NT2/D1 (cell line): ENCODE measurements around the gene CCDC57.
A peak's percentile ranks its signal among the peaks of the same experiment; 100 is the strongest.

Experiments
- DNase-seq: peaks from one replicate; pipeline ENCODE4 v3.0.0-alpha.2; 2011; ENCODE audit warnings: low read depth, low spot score
- H3K27me3 ChIP-seq: 2 replicates; pipeline ENCODE4 v1.6.0; 2011; ENCODE audit warnings: mild to moderate bottlenecking; ENCODE audit not compliant: insufficient read length, insufficient read depth
- H3K36me3 ChIP-seq: 2 replicates; pipeline ENCODE4 v1.6.1; 2011; ENCODE audit warnings: mild to moderate bottlenecking, low read length, mixed read lengths; ENCODE audit not compliant: insufficient read depth, insufficient read length
- H3K4me1 ChIP-seq: 2 replicates; pipeline ENCODE4 v1.5.1; 2011; ENCODE audit not compliant: insufficient read depth, insufficient read length
- H3K4me3 ChIP-seq: 2 replicates; pipeline ENCODE4 v1.5.1; 2011; ENCODE audit warnings: low read depth; ENCODE audit not compliant: insufficient read length
- H3K9ac ChIP-seq: 2 replicates; pipeline ENCODE4 v1.6.0; 2011; ENCODE audit warnings: low read depth; ENCODE audit not compliant: insufficient read length
- H3K9me3 ChIP-seq: 2 replicates; pipeline ENCODE4 v1.5.1; 2011; ENCODE audit warnings: mild to moderate bottlenecking, low read length; ENCODE audit not compliant: insufficient read depth
- SUZ12 ChIP-seq: IDR thresholded peaks from 2 replicates; pipeline ENCODE4 v1.6.1; 2011; ENCODE audit not compliant: insufficient read length, insufficient read depth; ENCODE audit errors: extremely low read depth
- YY1 ChIP-seq: IDR thresholded peaks from 2 replicates; pipeline ENCODE4 v1.6.1; 2011; ENCODE audit not compliant: insufficient read length, insufficient read depth
- ZNF274 ChIP-seq: IDR thresholded peaks from 2 replicates; pipeline ENCODE4 v1.6.1; 2011; ENCODE audit warnings: mild to moderate bottlenecking, low read depth, low read length

The CCDC57 gene

DNA sequence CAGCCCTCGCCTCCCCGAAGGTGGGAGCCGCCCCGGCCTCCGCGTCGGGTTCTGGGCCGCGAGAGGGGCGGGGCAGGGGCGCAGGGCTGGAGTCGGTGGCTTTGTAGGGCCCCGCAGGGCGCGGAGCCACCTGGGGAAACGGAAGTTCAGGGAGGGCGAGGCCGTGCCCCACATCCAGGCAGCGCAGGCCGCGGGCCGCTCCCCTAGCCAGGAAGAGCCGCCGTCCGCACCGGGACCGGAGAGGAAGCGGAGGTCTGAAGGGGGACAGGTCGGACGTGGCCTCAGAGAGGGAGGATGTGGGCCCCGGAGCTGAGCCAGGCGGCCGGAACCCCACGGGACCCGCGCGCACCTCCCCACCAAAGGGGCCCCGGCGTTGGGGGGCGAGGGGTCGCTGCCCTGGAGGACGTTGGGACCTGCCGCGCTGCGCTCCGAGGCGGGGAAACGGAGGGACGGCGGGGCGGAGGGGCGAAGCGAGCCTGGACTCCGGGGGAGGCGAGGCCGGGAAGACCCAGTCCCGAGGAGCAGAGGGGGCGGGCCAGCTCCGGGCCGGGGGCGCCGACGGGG, 15.7 kb upstream of the CCDC57 start:
- H3K4me3 ChIP-seq = peak overlapping the region; percentile 74
- H3K9ac ChIP-seq = peak overlapping the region; percentile 85
- H3K36me3 ChIP-seq = peaks cover 16% of the 10 kb centered on the region
- H3K4me1 ChIP-seq = peaks cover 35% of the 10 kb centered on the region
- H3K27me3 ChIP-seq = peaks cover 21% of the 10 kb centered on the region
- TF ChIP-seq ZNF274 = no peak
- no peak for TF ChIP-seq SUZ12
- no peak for TF ChIP-seq YY1
- no peaks in the 10 kb centered on the region for H3K9me3 ChIP-seq
- DNase-seq = no peak

DNA sequence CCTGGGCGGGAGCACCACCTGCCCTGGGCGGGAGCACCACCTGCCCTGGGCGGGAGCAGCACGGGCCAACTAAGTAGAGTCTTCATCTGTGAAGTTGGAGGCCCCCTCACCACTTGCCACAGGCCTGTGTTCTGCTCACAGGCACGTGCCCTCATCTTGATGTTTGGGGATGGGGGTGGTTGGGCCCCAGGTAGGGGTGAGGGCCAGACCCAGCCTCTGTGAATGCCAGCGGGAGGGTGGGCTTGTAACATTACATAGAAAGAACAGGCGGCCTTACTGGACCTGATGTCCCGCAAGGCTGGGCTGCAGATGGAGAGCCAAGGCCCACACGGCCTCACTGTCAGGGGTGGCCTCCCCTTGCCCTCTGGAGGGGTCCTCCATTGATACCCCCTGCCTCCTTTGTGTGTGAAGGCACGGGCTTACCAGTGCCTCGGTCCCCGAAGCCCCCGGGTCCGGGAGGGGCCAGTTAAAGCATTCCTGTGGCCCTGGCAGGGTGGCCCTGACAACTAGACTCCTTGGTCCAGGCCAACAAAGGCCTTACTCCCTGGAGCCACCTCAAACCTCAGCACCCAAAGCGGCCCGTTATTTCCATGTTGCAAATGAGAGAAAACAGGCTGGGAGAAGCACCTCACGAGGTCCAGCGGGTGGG, 15.1 kb upstream of the CCDC57 start:
- Histone ChIP-seq H3K4me1 (peaks cover 30% of the 10 kb centered on the region), H3K36me3 (peaks cover 10% of the 10 kb centered on the region), H3K9ac (peak overlapping the region; percentile 85), H3K9me3 (no peaks in the 10 kb centered on the region), H3K27me3 (peaks cover 21% of the 10 kb centered on the region), H3K4me3 (no peak overlapping the region)
- DNase-seq = no peak
- no peak for TF ChIP-seq YY1
- TF ChIP-seq ZNF274 = no peak
- TF ChIP-seq SUZ12 = no peak

DNA sequence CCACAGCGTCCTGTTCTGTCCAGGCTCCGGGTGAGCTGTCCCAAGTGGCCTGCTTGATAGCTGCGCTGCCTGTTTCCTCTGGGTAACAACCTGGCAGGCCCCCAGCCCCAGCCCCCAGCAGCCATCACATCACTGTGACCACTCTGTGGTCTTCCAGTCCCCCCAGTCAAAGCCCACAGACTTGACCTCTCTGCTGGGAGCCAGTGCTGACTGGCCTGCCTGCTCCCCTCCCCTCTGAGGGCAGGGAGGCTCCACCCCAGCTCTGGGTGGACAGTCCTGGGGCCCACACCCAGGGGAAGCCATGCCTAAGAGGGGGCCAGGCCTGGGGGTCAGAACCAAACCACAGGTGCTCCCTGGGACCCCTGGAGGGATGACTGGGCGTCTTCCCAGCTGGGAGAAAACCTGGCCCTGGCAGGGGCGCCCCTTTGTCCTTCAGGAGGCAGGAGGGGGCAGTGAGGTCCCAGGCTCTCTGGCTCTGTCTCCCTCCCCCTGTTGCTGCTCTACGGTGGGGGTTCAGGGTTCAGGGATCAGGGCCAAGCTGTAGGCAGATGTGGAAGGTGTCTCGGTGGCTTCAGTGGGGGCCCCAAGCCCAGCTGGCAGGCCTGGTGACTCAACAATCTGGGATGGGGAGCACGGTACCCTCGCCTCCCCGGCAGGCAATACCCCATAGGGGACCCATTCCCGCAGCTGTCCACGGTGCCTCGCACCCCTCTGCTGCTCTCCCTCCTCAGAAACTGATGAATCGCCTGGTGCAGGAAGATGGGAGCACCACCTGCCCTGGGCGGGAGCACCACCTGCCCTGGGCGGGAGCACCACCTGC, 14.4 kb upstream of the CCDC57 start:
- Histone ChIP-seq H3K27me3 (peaks cover 21% of the 10 kb centered on the region), H3K4me3 (no peak overlapping the region)

DNA sequence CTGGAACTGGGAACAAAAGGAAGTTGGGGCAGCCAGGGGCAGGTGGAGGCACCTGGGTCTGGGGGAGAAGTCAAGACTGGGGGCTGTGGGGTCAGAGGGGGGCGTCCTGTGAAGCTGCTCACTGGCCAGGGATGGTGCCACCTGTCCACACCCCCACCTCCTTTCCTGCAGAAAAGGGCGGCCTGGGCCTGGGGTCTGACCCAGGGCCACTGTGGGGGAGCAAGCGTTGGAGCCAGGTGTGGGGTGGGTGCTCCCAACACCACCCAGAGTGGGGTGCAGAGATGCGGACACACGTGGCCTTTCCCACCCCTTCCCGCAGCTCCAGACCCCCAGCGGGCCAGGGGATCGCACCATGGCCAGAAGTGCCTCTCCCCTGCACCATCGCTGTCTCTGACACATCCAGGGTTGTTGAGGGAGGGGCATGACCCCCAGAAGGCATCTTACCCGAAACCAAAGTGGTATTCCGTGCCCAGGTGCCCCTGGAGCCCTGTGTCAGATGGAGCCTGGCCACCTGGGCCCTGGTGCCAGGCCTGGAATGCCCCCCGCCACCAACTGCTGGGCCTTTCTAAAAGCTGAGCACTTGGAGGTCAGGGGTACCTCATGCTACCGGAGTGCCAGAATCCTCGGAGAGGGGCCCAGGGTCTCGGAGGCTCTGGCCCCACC, 13.6 kb upstream of the CCDC57 start:
- Histone ChIP-seq H3K9ac (no peak overlapping the region), H3K4me3 (no peak overlapping the region), H3K4me1 (peaks cover 24% of the 10 kb centered on the region), H3K27me3 (peaks cover 21% of the 10 kb centered on the region), H3K36me3 (peaks cover 10% of the 10 kb centered on the region), H3K9me3 (no peaks in the 10 kb centered on the region)
- TF ChIP-seq YY1 (no peak), ZNF274 (no peak), SUZ12 (no peak)
- DNase-seq = no peak

More for the DNA sequence above, 14.4 kb upstream of the CCDC57 start:
- H3K9ac ChIP-seq = no peak overlapping the region
- peaks cover 10% of the 10 kb centered on the region for H3K36me3 ChIP-seq
- peaks cover 25% of the 10 kb centered on the region for H3K4me1 ChIP-seq
- no peak for DNase-seq
- no peak for TF ChIP-seq ZNF274
- TF ChIP-seq YY1 = no peak
- no peak for TF ChIP-seq SUZ12
- no peaks in the 10 kb centered on the region for H3K9me3 ChIP-seq

DNA sequence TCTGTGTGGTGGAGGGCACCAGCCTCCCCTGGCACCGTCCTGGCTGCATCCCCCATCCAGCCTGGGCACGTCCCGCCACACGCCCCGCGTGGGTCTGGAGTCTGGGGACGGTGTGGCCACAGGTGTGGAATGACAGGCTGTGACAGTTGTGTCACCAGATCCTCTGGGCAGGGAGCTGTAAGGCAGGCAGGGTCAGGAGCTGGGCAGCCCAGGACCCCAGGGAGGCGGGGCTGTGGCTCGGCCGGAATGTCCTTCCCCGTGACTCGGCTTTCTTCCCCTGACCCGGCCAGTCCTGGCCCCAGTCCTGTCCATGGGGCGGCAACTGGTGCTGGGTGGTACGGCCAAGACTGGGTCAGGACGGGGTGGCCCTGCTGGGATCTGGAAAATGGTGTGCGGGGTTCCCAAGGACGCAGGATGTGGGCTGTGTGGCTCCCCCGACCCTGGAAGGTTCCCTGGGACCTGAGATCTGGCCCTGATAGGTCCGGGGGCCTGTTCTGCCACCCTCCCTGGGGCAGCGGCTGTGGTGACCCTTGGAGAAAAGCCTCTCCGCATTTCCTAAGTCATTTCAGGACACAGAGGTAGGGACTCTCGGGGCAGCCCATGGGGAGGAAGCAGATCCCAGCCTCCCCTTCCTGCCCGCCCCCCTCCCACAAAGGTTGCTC, 12.9 kb upstream of the CCDC57 start:
- H3K9ac ChIP-seq = peak overlapping the region; percentile 61
- no peak for DNase-seq
- H3K4me1 ChIP-seq = peaks cover 21% of the 10 kb centered on the region
- H3K4me3 ChIP-seq = no peak overlapping the region
- H3K27me3 ChIP-seq = peaks cover 21% of the 10 kb centered on the region
- no peaks in the 10 kb centered on the region for H3K9me3 ChIP-seq
- no peak for TF ChIP-seq ZNF274
- TF ChIP-seq SUZ12 = no peak
- no peak for TF ChIP-seq YY1
- peaks cover 10% of the 10 kb centered on the region for H3K36me3 ChIP-seq

DNA sequence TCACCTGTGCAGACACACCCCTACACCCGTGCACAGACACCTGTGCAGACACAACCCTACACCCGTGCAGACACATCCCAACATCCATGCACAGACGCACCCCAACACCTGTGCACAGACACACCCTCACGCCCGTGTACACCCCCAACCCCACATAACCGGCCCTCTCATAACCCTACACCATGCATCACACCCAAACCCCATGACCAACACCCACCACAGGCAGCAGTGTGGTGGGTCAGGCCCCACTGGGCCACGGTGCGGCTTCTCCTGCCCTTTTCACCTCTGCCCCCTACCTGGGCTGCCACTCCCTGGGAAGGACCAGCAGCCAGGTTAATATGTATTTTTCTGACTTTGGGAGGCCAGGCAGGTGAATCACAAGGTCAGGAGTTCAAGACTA, 12.0 kb upstream of the CCDC57 start:
- Histone ChIP-seq H3K4me3 (no peak overlapping the region), H3K27me3 (peaks cover 15% of the 10 kb centered on the region), H3K4me1 (peaks cover 16% of the 10 kb centered on the region), H3K36me3 (peaks cover 4% of the 10 kb centered on the region), H3K9ac (no peak overlapping the region), H3K9me3 (0 out of 2 replicates have a peak, but pooled peaks cover 3% of the 10 kb centered on the region)
- no peak for DNase-seq
- no peak for TF ChIP-seq YY1
- TF ChIP-seq ZNF274 = no peak
- no peak for TF ChIP-seq SUZ12
